HG02884 (cell line): ENCODE results near the gene CLTB.
A peak's percentile ranks its signal among the peaks of the same experiment; 100 is the strongest.

Experiments
- ATAC-seq: cut with Tn5 transposase; IDR thresholded peaks from one replicate; pipeline ENCODE4 v1.9.1; 2021; ENCODE audit warnings: mild to moderate bottlenecking, moderate library complexity; ENCODE audit not compliant: unreplicated experiment

CLTB gene

GRCh38 chr5:176384366-176384930, 31.9 kb downstream of the CLTB start:
- ATAC-seq = no peak

GRCh38 chr5:176383961-176384360, 32.4 kb downstream of the CLTB start:
- ATAC-seq = no peak

DNA sequence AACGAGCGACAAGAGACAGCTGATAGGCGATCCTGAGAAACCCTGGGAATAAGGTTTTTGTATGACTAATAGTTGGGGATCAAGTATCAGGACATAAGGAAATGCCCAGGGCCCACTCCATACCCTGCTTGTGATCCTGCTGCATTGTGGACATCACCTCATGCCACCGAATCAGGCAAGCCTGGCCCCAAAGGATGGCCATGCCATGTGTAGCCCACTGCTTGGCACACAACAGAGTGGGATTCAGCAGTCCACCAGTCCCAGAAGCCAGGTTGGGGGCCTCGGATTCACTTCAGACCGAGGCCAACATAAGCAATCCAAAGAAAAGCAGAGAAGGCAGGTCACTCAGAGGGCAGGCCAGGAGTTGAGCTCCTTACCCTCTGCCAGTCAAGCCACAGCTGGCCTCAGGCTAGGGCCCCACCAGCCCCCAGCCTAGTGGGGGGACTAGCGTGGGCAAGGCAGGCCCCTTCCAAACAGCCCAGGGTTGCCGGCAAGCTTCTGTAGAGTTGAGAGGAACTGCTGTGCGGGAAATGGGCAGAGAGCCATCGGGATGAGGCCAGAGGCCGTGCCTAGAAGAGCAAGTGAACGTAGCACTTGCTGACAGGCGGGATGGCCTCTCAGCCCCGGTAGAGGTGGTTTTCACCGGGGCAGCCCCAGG, 33.0 kb downstream of the CLTB start:
- ATAC-seq = no peak

DNA sequence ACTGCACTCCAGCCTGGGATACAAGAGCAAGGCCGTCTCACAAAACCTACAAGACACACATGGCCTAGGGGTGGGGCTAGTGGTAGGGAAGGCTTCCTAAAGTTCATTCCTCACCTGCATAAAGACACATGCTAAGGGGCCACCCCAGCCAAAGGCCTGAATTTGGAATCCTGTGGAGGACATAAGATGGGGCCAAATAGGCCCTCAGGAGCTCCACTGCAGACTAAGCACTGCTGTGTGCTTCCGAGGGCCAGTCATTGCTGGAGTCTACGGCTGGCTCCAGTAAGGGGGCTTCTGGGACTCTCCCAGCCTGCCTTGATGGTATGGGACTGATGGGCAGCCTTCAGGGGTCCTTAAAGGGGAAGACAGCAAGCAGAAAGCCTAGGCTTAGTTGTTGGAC, 33.6 kb downstream of the CLTB start:
- no peak for ATAC-seq

DNA sequence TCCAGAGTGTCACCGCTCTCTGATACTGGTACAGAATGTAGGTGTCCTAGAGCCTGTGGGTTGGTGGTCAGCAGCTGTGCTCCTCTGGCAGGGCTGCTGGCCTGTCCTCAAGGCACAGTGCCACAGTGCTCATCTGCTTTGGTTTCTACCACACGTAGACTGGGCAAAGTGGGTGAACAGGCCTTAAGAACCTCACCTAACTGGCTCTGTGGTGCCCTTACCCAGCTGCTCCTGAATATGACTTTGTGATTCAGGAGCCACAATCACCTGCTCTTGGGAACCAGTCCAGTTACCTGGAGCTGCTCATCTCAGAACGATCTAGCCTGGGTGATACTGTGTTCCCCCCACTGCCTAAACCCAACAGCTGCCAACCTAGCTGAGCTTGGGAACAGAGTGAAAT, 34.4 kb downstream of the CLTB start:
- no peak for ATAC-seq

GRCh38 chr5:176381423-176381822, 34.9 kb downstream of the CLTB start:
- ATAC-seq = no peak

DNA sequence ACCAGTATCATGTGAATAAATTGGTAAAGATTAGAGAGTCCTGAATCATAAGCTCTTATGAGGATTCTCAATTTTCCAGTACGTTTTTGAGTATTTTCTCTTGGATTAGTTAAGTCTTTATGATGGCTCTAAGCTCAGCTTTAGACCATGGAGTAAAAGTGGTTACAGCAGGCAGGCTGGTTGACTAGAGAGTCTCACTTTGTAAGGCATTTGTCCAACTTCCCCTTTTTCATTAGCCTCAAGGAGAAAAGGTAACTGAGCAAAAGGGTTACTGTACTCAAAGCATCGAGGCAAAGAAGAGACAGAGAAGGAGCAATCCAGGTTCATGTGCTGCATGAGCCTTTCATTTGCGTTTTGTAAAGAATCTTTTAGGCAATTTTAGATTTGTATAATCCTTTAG, 36.5 kb downstream of the CLTB start:
- peak; percentile 59 for ATAC-seq

DNA sequence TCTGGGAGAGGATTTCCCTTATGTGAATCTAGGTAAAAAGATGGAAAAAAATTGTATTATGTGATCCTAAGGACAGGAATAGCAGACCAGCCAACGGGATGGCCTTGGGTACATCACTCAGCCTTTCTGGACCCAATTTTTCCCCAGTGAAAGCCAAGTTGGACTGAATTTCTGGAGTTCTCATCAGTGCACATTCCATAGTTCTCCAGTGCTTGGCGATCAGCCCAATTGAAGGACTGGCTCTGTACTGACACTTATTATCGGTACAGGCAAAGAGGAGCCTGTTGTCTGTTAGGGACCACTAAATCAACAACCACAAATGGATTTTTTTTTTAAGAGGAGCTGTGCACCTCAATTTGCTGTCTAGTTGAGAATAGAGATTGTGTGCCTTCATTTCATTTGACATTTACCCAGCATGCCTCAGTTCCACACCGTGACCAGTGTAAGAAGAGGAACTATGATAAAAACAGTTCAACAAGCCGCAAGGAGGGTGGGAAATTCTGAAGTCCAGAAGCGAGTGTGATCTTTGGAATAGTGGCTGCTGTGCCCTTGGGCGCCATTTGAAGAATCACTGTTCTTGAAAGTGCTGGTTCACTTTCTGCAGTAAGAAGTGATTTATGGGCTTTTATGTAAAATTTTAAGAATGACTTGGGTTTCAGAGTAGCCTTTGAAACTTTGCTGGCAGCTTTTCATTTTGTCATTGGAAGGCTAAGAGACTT, 43.1 kb downstream of the CLTB start:
- ATAC-seq = no peak

DNA sequence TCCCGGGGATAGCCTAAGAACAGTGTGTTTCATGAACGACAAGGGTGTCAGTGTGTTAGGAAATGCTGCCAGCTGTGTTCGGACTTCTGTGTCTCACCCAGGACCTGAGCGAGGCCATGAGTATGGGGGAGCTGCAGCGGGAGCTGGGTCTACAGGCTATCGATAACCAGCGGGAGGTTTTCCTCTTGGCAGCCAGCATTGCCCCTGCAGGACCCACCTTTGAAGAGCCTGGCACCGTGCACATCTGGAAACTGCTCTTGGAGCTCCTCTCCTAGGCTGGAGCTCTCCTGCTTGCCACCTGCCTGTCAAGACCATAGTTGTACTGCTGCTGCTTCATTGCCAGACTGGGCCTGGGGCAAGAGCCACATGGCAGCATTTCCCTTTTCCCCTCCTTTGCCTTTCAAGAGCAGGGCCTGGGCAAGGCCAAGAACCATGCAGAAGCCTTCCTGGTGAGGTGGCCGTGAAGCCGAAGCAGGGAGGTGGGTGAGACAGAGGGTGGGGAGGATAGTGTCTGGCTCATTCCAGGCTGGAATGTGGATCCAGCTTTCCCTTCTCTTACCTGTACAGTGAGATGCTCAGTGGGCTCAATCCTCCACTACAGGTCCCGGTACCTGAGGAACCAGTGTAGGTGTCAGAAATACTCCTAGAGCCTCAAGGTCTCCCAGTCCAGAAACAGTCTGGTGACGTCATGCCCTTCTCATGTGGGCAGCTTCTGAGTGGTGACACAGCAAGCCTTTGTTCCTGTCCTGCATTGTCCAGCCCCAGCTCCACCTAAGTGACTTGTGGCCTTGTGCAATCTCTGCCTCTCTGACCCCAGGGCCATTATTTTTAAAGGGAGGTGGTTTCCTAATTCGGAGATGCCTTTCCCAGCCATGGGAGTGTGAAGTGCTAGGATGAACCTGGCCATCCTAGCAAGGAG, 44.5 kb downstream of the CLTB start:
- no peak for ATAC-seq

GRCh38 chr5:176369934-176370711, 46.2 kb downstream of the CLTB start:
- ATAC-seq = no peak

DNA sequence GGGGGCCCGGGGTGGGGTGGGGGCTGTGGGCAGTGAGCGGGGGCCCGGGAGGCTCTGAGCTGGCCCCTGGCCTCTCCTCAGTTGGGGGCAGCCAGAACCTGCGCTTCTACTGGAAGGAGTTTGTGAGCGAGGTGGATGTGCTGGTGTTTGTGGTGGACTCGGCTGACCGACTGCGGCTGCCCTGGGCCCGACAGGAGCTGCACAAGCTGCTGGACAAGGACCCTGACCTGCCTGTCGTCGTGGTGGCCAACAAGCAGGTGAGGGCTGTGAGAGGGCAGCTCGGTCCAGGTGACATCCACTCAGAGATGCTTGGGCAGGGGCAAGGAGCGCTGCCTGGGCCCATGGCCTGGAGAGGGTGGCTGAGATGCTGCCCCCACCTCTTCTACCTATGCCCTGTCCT, 47.6 kb downstream of the CLTB start:
- ATAC-seq = no peak

- no peak for ATAC-seq
These were observed 50.0 kb downstream of the CLTB start for GRCh38 chr5:176366232-176366894.

- no peak for ATAC-seq
These were observed 50.7 kb downstream of the CLTB start, which contains the start of gene ARL10 for GRCh38 chr5:176365351-176366231. ARL10 (plus strand) TSS chr5:176365487; CDS start chr5:176365564, 77 bp downstream.

DNA sequence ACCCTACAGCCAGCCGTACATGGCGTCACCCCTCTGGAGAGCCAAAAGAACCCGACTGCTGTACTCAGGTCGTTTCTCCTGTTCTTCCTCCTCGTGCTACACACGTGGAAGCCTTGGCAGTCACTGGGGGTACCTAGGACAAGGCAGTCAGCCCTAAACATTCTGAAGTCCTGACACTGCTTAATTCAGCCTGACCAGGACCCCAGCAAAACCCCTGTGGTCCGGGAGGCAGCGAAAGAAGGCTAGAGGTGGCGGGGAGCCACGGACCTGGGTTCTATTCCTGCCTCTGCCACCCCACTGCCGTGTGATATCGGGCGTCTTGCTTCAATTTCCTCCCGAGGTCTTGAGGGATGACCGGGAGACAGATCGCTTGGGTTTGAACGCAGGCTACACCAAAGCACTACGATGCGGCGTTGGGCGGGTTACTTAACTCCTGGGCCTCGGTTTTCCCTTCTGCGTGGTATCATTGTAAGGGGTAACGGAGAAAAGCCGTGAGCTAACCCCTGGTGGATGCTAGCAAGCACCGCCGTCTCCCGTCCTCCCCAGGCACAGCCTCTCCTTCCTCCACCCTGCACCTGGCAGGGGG, 51.5 kb downstream of the CLTB start:
- no peak for ATAC-seq

- no peak for ATAC-seq
These were observed 54.2 kb downstream of the CLTB start for GRCh38 chr5:176362233-176362490.

- peak; percentile 84 for ATAC-seq
These were observed 54.7 kb downstream of the CLTB start, which contains the start of gene KIAA1191 for GRCh38 chr5:176361437-176362232. KIAA1191 (minus strand) TSS chr5:176361764; CDS start chr5:176359508, 2,256 bp downstream.

DNA sequence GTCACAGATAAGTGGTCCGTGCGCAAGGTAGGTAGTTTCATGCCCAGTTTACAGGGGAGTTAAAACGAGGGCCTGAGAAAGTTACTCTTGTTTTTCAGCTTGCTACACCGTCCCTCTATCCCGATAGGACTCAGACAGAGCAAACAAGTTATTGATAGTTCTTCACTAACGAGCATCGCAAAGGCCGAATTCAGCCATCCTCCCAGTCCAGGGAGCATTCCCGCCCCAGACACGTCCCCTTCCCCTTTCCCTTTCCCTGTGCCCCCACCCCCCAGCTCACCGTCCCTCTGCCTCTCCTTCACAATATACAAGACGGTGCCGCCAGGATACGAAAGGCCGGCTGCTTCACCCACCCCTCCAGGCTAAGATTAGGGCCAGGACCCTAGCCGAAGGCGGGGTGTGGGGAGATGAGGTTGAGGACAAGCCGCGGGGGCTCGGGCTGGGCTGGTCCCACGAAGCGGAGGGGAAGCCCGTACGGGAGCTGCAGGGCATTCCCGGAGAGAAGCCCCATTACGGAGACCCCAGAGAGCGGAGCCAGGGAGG, 55.4 kb downstream of the CLTB start:
- no peak for ATAC-seq

DNA sequence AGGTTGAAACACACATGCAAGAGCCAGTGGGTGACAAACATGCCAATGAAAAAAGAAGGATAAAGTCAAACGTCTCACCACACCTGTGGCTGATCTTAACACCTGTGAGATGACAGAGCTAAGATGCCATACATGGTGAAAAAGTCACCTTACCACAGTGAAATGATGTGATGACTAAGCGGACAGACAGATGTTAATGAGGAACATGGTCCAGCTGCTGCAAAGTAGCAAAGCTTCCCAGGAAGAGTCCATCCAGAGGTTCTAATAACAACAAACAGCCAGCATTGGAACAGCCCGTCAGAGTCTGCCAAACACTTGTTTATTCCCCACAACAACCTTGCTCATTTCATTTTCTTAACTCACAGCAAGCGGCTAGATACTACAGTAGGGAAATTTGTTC, 56.7 kb downstream of the CLTB start:
- ATAC-seq = no peak
